Thyroid gland (tissue), 4 donors: ENCODE measurements around the gene CEP170B.
"Not testable (repeated sequence)": the region's sequence is repeated elsewhere in the genome, so short reads cannot be mapped to it uniquely, and the experiment has no call there.

Experiments
- CTCF ChIP-seq, 6 experiments: fragments of 200-600 bp in 3 of 6; fragments of 450-650 bp in 3 of 6; sonication (generic) in 3 of 6; IDR thresholded peaks; one replicate each; pipeline ENCODE4 v1.5.1; 2016 to 2019; ENCODE audit warnings: antibody characterized with exemption in 6 of 6, mild to moderate bottlenecking in 2 of 6, inconsistent platforms in 1 of 6, moderate library complexity in 1 of 6
- POLR2A ChIP-seq, 2 donors: fragments of 450-650 bp; IDR thresholded peaks; one replicate each; pipeline ENCODE4 v1.6.1; 2017; ENCODE audit warnings: antibody characterized with exemption in 2 of 2, mild to moderate bottlenecking in 2 of 2, moderate library complexity in 1 of 2

GRCh38 chr14:104890292-104890691 is 25.2 kb downstream of the CEP170B start:
- TF ChIP-seq CTCF, POLR2A (IDR thresholded peaks at IDR 0.05): not testable (repeated sequence)
